NCI-H524 (cell line): Measurements from ENCODE around the gene WNT9B.

Experiments used
- DNase-seq, 2 experiments: peaks; one replicate each; lab custom pipeline; 2025; lab: John Stamatoyannopoulos, UW

WNT9B gene

DNA sequence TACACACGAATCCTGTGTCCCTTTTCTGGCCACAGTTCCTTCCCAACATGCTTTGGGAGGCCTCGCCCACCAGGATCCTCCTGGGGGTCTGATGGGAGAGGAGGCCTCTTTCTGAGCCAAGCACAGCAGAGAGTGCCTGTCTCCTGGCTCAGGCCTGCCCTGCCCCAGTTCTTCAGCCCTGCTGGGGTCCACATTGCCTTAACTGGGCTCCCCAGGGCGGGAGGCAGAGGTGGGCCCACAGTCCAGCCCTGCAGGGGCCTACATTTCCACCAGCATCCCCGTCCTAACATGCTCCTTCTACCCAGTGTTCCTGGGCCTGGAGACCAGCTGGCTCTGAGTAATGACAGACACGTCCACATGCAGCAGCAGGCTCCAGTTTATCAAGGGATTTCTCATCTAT is 29.6 kb downstream of the WNT9B start:
- no peak for DNase-seq

DNA sequence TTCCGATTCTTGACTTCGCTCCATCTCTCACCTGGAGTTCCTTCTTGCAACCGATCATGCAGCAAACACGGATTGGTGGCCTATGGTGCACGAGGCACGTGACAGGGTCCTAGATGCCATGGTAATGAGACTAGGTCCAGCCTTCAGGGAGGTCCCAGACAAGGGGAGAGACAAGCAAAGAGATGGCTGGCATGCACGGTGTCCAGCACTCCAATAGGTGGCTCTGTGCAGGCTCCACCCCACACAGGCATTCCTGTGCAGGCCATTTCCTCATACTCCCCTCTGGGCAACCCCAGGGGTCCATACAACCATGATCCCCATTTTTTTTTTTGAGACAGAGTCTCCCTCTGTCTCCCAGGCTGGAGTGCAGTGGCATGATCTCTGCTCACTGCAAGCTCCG is 31.3 kb downstream of the WNT9B start:
- no peak for DNase-seq

DNA sequence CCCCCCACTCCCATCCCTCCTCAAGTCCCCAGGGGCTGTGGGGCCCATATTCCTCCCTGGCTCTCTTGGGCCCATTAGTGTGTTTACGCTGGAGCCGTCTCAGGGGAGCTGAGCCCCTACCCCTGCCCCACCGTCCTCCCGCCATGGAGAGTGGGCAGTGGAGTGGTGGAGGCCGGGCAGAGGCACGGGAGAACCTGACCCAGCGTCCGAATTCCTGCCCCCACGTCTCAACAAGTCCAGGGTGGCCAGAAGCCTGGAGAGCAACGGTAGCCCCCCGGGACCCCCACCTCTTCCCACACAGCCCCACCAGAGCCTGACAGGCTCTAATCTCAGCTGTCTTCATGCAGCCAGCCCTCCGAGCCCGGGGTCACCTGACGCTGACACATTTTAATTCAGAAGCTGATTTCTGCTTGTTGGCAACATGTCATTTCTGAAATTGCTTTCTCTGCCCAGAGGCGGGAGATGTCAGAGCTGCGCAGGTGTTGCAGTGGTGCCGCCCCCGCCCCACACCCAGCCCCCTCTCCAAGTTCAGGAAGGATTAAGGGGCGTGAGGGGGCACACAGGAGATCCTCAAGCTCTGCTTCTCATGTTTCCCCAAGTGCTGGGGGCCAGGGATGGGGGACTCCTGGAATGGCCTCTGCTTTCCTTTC is 32.6 kb downstream of the WNT9B start:
- DNase-seq: peak in 1 of 2 experiments; percentile 9

DNA sequence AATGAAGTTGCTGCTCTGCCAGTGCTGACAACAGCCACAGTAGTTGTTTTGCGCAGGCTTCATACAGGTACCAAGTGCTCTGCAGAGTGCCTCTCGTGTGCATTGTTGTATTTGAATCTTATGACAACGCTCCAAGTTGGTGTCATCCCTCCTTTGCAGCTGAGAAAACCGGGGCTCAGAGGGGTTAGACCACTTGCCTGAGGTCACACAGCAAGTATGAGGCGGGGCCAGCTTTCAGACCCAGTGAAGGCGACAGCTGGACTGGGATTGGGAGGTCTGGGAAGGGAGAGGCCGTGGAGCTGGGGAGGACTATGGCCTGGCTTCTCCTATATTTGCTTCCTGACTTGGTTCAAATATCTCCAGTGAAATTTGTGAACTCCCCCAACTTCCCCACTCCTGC is 33.2 kb downstream of the WNT9B start:
- DNase-seq: no peak

DNA sequence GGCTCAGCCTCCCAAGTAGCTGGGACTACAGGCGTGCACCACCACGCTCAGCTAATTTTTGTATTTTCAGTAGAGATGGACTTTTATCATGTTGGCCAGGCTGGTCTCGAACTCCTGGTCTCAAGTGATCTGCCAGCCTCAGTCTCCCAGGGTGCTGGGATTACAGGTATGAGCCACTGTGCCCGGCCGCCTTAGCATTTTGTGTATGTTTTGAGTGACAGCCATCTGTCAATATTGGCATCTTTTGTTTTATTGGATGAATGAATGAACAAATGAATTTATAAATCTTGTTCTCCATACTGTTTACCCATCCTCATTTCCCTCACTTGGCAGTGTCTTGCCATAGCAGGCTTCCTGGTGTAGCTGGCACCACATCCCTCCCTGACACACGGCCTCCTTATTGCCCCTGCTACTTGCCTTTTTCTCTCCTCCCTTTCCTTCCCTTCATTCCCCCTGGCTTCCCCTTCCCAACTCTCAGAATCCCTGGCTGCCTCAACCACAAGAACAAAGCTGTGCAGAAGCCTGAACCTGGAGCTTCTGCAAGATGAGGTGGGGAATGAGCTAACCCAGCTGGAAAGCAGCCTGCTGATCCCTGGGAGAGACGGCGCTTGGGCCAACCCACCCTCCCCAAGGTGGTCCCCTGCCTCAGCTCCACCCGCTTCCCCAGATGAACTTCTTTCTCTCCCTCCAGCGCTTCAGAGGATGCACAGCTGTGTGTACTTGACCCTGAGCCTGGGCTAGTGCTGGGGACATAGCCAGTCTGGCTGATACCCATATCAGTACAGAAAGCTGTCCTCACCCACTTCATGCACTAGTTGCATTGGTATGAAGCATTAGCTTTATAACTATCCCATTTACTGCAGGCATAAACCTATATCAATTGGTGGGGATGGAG is 34.3 kb downstream of the WNT9B start:
- DNase-seq: no peak

DNA sequence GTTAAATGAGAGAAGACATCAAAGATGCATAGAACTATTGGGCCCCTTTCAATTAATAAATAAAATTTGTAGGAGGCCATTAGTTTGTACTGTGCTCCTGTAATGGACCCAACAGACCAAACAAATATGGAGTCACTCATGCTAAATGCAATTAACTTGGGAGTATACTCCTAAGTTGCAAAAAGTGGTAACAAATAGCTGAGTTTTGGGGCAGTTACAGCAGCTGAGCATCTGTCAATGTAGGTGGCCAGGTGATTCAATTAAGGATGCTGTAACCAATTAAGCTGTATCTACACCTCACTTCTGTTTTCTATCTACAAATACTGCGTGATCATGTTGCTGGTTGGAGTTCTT is 34.9 kb downstream of the WNT9B start:
- no peak for DNase-seq

DNA sequence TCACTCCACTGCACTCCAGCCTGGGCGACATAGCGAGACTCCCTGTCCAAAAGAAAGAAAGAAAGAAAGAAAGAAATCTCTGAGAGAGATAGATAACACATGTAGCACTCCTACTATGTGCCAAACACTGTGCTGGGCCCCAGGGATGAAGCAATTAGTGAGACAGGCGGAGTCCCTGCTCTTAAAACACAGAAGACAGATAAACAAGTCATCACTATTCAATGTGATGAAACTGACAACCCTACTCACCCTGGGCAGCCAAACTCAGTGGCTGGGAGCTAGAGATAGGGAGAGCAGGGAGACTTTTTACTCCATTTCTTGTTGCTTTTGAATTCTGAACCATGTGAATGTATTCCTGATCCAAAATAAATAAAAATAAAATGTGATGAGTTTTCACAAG is 36.3 kb downstream of the WNT9B start:
- DNase-seq: no peak

DNA sequence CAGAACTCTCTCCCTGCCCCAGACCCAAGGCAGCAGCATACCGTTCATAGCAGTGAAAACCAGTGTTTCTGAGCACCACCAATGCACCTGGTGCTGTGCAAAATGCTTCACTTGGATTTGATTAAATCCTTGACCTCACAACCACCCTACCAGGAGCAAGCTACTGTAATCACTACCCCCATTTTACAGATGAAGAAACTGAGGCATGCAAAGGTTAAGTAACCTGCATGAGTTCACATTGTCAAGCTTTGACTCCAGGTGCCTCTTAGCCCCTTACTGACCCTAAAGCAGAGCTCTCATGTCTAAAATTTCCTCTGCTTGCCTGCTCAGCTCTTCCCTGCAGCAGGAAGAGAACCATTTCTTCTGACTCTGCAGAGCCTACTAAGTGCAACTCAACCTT is 37.3 kb downstream of the WNT9B start:
- no peak for DNase-seq

DNA sequence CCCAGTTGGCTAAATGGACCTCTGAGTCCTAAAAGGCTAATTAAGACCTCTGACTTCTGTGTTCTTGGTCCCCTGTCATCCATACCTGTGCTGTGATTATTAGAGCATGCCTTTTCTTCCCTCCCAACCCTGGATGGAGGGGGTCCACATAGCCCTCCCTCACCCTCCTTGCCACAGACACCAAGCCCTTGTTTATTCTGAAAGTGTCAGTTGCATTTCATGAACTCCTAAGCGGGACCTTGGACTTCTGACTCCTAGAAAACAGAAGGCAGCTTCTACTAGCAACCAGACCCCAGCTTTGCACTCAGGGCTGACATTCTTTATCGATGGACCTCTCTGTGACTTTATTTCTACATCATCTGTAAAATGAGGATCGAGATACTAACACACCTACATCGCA is 38.1 kb downstream of the WNT9B start:
- DNase-seq: no peak

DNA sequence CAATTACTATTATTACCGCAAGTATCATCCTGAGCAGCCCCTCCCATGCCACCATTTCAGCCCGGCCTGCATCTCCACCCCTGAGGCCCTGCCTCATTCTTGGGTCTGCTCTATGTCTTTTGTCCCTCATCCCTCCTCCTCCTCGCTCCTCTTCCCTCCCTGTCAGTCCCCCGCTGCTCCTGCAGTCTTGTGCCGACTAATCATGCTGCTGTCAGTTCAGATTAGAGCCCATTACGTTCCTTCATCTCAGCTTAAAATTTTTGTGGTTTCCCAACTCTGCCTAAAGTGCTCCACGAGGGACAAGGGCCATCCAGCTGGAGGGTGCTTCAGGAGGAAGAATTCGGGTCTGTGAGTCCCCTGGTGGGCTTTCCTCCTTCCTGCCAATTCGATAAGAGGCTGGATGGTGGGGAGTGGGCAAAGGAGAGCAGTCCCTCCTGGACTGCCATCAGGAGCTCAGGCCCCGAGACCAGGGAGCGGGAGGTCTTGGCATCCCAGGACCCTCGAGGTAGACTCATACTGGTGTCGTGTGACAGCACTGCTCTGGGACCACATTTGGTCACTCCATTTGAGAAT is 38.7 kb downstream of the WNT9B start:
- no peak for DNase-seq

DNA sequence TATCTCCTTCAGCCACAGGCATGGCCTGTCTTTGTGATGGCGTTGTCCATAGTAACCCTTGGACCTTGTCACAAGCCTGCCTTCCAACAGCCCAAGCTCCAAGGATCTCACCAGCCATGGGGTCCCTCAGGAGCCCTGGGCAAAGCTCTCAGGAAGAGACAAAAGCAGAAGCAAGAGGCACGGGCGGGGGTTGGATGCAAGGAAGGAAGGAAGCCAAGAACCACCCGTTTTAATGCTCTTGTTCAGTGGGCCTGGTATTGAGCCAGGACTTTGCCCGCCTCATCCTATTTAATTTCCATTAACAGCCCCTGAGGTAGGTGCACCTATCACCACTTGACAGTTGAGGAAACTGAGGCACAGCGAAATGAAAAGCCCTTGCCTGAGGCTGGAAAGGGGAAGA is 39.3 kb downstream of the WNT9B start:
- no peak for DNase-seq

DNA sequence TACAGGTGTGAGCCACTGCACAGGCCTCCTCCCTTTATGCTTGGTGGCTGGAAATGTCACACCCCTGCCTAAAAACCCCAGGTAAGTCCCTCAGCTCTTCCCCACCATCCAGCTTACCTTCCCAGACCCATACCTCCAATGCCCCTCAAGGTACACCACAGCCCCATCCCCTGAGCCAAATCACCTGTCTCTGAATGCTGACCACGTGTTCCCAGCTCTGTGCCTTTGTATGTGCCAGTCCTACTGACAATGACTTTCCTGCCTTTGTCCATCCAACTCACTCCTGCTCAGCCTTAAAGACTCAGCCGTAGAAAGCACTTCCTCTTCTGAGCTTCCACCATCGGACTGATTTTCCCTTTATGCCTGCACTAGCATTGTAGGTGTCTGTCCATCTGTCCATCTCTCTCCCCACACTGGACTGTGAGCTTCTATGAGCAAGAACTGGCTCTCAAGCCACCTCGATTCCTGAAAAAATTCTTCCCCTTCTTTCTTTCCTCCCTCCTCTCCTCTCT is 40.9 kb downstream of the WNT9B start:
- DNase-seq: no peak

DNA sequence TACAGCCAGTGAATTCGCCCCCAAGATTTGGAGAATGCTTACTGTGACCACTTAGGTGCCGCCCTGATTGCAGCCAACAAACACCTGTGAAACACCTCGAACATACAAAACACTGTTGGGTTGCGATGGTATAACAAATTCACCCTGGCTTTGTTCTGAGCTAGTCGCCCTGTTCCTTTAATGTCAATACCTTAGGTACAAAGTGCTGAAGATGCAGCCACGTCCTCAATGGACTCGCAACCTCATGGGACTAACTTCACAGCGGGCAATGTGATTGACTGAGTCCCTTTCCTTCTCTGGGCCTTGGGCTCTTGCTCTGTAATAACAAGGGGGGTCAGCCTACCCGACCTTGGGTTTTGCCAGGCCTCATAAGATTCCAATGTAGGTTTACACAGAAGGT is 42.6 kb downstream of the WNT9B start:
- no peak for DNase-seq

DNA sequence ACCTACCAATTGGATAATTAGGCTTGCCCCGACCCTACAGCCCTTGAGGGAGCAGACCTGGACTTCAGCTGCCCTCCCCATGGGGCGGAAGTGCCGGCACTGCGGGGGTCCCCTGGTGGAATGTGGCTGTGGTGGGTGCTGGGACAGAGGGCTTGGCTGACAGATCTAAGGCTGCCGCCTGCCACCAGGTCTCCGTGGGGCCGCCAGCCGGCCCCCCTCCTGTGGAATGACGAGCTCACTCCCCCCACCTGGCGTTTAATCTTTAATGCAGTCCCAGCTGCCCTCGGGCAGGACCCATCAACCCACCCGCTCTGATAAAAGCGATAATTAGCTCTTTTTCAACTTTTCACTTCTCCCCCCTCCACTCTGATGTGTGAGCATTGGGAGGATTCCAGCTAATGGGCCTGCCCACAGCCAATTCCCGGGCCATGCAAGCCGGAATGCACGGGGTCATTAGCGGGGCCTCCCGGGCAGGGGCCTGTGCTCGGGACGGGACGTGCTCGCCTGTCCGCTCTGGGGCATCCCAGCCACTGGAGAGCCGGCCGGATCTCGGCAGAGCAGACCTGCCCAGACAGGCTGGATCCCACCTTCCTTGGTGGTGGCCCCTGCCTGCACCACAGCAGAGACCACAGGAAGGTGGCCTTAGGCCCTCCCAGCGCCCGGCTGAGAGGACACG is 43.2 kb downstream of the WNT9B start:
- DNase-seq: no peak

DNA sequence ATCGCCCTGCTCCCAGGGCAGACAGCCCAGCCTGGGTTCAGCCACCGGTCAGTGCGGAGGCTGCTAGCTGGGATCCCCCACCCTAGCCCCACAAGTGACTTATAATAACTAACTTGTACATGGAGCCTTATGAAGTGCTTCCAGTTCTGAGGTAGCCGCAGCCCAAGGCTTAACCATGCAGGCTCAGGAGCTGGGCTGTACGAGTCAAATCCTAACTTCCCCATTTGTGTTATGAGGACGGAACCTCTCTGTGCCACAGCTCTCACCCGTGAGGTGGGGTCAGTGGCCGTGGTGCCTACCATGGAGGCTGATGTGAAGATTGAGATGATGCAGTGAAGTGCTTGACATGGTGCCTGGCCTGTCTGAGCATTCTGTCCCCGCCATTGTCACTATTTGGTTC is 43.8 kb downstream of the WNT9B start:
- DNase-seq: no peak

DNA sequence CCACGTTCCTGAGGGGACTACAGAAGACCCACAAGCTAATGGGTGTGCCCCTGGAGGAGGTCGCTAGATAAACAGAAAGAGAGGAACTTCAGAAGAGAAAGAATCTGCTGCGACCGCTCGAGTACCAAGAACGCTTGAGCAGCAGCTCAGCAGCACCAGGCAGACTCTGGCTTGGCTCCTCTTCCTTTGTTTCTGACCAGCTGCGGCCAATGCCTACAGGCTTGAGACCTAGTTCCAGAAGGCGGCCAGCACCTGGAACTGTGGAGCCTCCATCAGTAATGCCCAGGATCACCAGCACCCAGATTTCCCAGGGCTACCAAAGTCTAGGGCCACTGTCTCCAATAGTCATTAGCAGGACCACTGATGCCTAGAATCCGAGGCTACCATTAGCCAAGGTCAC is 45.6 kb downstream of the WNT9B start:
- no peak for DNase-seq

DNA sequence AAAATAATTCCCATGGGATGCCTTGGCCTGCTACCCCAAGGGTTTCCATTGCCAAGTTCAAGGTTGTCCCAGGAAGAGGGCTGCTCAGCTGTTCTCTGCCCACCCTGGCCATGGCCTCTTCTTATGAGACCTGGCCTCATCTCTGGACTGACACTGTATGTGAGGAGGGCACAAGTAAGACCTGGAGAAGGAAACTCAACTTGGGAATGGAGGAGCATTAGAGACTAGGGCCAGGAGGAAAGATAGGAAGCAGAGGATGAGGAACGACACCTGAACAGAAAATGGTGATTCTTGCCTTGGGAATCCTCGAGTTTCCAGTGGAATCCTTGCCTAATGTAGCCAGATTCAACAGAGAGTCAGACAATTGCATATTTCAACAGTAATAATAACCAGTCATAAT is 47.0 kb downstream of the WNT9B start:
- no peak for DNase-seq

DNA sequence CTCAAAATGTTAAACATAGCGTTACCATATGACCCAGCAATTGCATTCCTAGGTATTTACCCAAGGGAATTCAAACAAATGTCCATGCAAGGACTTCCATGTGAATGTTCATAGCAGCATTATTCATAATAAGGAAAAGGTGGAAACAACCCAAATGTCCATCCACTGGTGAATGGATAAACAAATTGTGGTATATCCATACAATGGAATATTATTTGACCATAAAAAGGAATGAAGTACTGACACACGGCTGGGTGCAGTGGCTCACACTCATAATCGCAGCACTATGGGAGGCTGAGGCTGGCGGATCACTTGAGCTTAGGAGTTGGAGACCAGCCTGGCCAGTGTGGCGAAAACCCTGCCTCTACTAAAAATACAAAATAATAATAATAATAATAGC is 47.5 kb downstream of the WNT9B start:
- DNase-seq: no peak

DNA sequence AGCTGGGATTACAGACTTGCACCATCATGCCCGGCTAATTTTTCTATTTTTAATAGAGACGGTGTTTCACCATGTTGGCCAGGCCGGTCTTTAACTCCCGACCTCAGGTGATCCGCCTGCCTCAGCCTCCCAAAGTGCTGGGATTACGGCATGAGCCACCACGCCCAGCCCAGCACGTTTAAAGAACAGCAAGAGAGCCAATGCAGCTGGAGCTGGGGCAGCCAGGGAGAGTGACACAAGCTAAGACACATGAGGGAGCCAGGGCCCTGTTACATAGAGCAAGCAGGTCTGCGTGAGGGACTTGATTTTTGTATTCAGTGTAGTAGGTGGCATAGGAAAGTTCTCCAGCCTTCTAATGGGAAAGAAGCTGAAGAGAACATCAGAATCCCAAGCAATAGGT is 49.9 kb downstream of the WNT9B start:
- DNase-seq: no peak

DNA sequence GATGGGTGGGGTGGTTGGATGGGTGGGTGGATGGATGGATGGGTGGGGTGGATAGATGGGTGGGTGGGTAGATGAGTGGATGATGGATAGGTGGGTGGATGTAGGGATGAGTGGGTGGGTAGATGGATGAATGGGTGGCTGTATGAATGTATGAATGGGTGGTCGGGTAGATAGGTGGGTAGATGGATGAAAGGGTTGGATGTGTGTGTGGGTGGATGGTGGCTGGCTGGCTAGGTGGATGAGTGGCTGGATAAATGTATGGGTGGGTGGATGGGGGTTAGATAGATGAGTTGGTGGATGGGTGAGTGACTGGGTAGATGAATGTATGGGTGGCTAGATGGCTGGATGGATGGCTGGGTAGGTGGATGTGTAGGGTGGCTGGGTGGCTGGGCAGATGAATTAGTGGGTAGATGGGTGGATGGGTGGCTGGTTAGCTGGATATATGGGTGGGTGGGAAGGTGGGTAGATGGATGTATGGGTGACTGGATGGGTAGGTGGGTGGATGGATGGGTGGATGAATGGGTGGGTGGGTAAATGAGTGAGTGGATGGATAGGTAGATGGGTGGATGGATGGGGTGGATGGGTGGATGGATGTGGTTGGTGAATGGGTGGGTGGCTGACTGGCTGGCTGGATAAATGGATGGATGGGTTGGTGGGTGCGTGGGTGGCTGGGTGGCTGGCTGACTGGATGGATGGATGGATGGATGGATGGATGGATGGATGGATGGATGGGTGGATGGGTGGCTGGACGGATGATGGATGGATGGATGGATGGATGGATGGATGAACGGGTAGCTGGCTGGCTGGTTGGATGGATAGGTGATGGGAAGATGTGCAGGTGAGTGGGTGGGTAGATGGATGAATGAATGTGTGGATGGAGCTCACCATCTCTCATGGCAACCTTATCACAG is 52.6 kb downstream of the WNT9B start:
- no peak for DNase-seq

DNA sequence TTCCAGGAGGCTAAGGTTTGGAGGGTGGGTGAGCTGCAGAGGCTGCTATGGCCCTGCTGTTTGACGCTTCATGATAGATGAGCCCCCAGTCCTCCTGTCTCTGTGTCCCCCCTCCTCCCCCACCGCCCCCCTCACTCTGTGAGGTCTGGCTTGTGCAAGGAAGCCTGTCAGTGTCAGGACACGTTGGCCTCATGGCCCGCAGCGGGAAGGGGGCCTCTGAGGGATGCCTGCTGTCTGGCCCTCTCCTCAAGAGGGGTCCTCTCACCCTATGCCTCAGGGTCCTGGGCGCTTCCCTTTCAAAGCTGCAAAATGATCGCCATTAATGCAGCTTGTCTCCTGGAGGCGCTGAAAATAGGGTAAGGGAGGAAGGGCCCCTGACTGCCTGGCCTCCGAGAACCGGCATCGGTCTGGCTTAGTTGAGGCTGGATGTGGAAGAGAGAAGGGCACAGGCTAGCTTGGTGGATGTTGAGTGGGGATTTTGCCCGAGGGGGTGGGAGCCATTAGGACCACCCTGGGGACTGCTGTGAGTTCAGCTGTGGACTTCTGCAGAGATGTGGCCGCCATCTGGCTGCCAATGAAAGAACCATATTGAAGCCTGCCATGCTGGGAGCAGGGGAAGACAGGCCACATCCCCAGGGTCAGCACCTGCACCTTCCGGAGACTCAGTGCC is 56.8 kb downstream of the WNT9B start:
- DNase-seq: no peak
